Fibroblast of lung (primary cell): ENCODE results near the gene POP7. TPM values are rescaled to one million over a fixed set of nuclear protein-coding genes. Genes with fewer than 3 reads are reported as not detected.
A peak's percentile ranks its signal among the peaks of the same experiment; 100 is the strongest.

ENCODE experiments used
- DNase-seq, 2 donors: peaks; one replicate each; pipeline versions ENCODE4 v3.0.0 to v3.0.0-alpha.2; 2010; ENCODE audit warnings: low read depth in 2 of 2
- H2AFZ ChIP-seq: 2 replicates; pipeline ENCODE4 v1.5.1; 2012; ENCODE audit warnings: low read length, control low read depth, inconsistent platforms
- H3K27ac ChIP-seq: 2 replicates; pipeline ENCODE4 v1.5.1; 2011; ENCODE audit warnings: low read length, control low read depth; ENCODE audit not compliant: insufficient read depth
- H3K27me3 ChIP-seq: 2 replicates; pipeline ENCODE4 v1.5.1; 2011; ENCODE audit warnings: mild to moderate bottlenecking, low read length; ENCODE audit not compliant: control insufficient read depth, insufficient read depth
- H3K36me3 ChIP-seq: 2 replicates; pipeline ENCODE4 v1.5.1; 2011; ENCODE audit warnings: low read length; ENCODE audit not compliant: control insufficient read depth, insufficient read depth
- H3K4me1 ChIP-seq: 2 replicates; pipeline ENCODE4 v1.5.1; 2011; ENCODE audit warnings: low read length; ENCODE audit not compliant: control insufficient read depth, insufficient read depth; ENCODE audit errors: extremely low read depth
- H3K4me2 ChIP-seq: 2 replicates; pipeline ENCODE4 v1.5.1; 2011; ENCODE audit warnings: low read length, control low read depth; ENCODE audit not compliant: insufficient read depth; ENCODE audit errors: extremely low read depth
- H3K4me3 ChIP-seq, 4 experiments: fragments of 200-600 bp in 1 of 4; sonication (generic) in 1 of 4; replicated peaks in 1 of 4; 2 replicates each; pipeline ENCODE4 v1.5.1; 2011 to 2016; ENCODE audit warnings: low read length in 4 of 4, low read depth in 3 of 4, mild to moderate bottlenecking in 3 of 4, control low read depth in 2 of 4, inconsistent platforms in 1 of 4, mixed read lengths in 1 of 4; ENCODE audit not compliant: insufficient read depth in 1 of 4; ENCODE audit errors: control extremely low read depth in 1 of 4
- H3K79me2 ChIP-seq: 2 replicates; pipeline ENCODE4 v1.5.1; 2012; ENCODE audit warnings: mild to moderate bottlenecking, low read length, inconsistent platforms; ENCODE audit not compliant: control insufficient read depth, insufficient read depth
- H3K9ac ChIP-seq: 2 replicates; pipeline ENCODE4 v1.5.1; 2011; ENCODE audit warnings: mild to moderate bottlenecking, low read length, control low read depth; ENCODE audit not compliant: insufficient read depth
- H3K9me3 ChIP-seq: 2 replicates; pipeline ENCODE4 v1.5.1; 2012; ENCODE audit warnings: low read depth, low read length; ENCODE audit not compliant: control insufficient read depth, insufficient read depth
- H4K20me1 ChIP-seq: 2 replicates; pipeline ENCODE4 v1.5.1; 2011; ENCODE audit warnings: low read length; ENCODE audit not compliant: control insufficient read depth, insufficient read depth; ENCODE audit errors: extremely low read depth
- EZH2 ChIP-seq: IDR thresholded peaks from 2 replicates; pipeline ENCODE4 v1.5.1; 2012; ENCODE audit warnings: low read length, control low read depth, mild to moderate bottlenecking; ENCODE audit errors: missing control alignments
- polyA plus RNA-seq, 2 donors: library from polyadenylated mRNA; depleted of rRNA in 1 of 2; stranded (reverse) in 1 of 2; unstranded in 1 of 2; fragments of >200 nt; gene quantifications; 2 replicates each; pipeline ENCODE4 v1.2.1, GENCODE V29; 2011 to 2012; ENCODE audit warnings: missing spikeins in 1 of 2
- total RNA-seq: library from RNA; depleted of rRNA; stranded (reverse); fragments of >200 nt; gene quantifications from 2 replicates; pipeline ENCODE4 v1.2.1, GENCODE V29; 2014
- TF ChIP-seq, protein P1 (sequence below), 2 donors: IDR thresholded peaks in 1 of 2; conservative IDR thresholded peaks in 1 of 2; 1 replicate in 1 of 2; 2 replicates in 1 of 2; pipeline ENCODE4 v1.5.1; 2011 to 2012; ENCODE audit warnings: low read length in 2 of 2, control low read depth in 1 of 2, inconsistent platforms in 1 of 2, low read depth in 1 of 2, mild to moderate bottlenecking in 1 of 2

Gene POP7
- total and polyA plus RNA-seq, 2 donors (not counting 1 experiment from before 2014, with no cell fraction given): 19.4 to 31.9 TPM

DNA sequence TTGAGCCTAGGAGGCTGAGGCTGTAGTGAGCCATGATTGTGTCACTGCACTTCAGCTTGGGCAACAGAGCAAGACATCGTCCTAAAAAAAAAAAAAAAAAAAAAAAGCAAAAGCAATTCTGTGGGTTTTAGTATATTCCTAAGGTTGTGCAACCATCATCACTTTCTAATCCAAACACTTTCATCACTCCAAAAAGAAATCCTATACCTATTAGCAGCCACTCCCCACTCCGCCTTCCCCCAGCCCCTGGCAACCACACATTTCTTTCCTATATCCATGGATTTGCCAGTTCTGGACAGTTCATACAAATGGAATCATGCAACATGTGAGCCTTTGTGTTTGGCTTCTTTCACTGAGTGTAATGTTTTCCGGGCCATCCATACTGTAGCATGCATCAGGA is 47.8 kb downstream of the POP7 start:
- Histone ChIP-seq H3K9ac (no peak overlapping the region), H3K79me2 (no peaks in the 10 kb centered on the region), H3K4me3 (no peak overlapping the region), H3K4me1 (no peaks in the 10 kb centered on the region), H3K27me3 (peaks cover 27% of the 10 kb centered on the region), H2AFZ (no peak overlapping the region), H3K9me3 (no peaks in the 10 kb centered on the region), H3K4me2 (no peak overlapping the region), H3K27ac (no peak overlapping the region), H3K36me3 (no peaks in the 10 kb centered on the region), H4K20me1 (no peaks in the 10 kb centered on the region)
- TF ChIP-seq, protein P1, sequence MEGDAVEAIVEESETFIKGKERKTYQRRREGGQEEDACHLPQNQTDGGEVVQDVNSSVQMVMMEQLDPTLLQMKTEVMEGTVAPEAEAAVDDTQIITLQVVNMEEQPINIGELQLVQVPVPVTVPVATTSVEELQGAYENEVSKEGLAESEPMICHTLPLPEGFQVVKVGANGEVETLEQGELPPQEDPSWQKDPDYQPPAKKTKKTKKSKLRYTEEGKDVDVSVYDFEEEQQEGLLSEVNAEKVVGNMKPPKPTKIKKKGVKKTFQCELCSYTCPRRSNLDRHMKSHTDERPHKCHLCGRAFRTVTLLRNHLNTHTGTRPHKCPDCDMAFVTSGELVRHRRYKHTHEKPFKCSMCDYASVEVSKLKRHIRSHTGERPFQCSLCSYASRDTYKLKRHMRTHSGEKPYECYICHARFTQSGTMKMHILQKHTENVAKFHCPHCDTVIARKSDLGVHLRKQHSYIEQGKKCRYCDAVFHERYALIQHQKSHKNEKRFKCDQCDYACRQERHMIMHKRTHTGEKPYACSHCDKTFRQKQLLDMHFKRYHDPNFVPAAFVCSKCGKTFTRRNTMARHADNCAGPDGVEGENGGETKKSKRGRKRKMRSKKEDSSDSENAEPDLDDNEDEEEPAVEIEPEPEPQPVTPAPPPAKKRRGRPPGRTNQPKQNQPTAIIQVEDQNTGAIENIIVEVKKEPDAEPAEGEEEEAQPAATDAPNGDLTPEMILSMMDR (conservative IDR thresholded peaks at IDR 0.05 in 1 of 2, IDR thresholded peaks at IDR 0.05 in 1 of 2; ENCODE audit: low read depth in 1 of 2, low read length in 2 of 2): no peak
- TF ChIP-seq EZH2: no peak
- DNase-seq: peak in 1 of 2 donors; percentile 54

Other genes with a start within 250 kb of the POP7 start
- gene SPACDR, start 241.9 kb upstream of the POP7 start, total RNA-seq: under 0.01 and 0.50 TPM in 2 replicates
- gene SPACDR, start 241.9 kb upstream of the POP7 start, polyA plus RNA-seq: 0.25 and 0.60 TPM in 2 replicates
- gene TSC22D4, start 226.9 kb upstream of the POP7 start, total RNA-seq: 15.2 and 21.1 TPM in 2 replicates
- 13.2 and 15.3 TPM in 2 replicates for gene TSC22D4, start 226.9 kb upstream of the POP7 start, polyA plus RNA-seq
- 0.26 and 0.33 TPM in 2 replicates for gene NYAP1, start 222.2 kb upstream of the POP7 start, total RNA-seq
- gene NYAP1, start 222.2 kb upstream of the POP7 start, polyA plus RNA-seq: 0.09 and 0.18 TPM in 2 replicates
- 2.6 and 3.1 TPM in 2 replicates for gene AGFG2, start 166.9 kb upstream of the POP7 start, total RNA-seq
- gene AGFG2, start 166.9 kb upstream of the POP7 start, polyA plus RNA-seq: 2.4 and 3.2 TPM in 2 replicates
- not detected in 2 replicates for gene SAP25, start 132.2 kb upstream of the POP7 start, total RNA-seq
- 0.22 TPM in 1 of 2 replicates, not detected in the other for gene SAP25, start 132.2 kb upstream of the POP7 start, polyA plus RNA-seq
- 5.6 and 7.3 TPM in 2 replicates for gene LRCH4, start 120.0 kb upstream of the POP7 start, total RNA-seq
- gene LRCH4, start 120.0 kb upstream of the POP7 start, polyA plus RNA-seq: 9.6 and 11.6 TPM in 2 replicates
- 0.33 and 0.51 TPM in 2 replicates for gene FBXO24, start 119.8 kb upstream of the POP7 start, total RNA-seq
- gene FBXO24, start 119.8 kb upstream of the POP7 start, polyA plus RNA-seq: 0.23 and 0.32 TPM in 2 replicates
- gene PCOLCE, start 103.8 kb upstream of the POP7 start, total RNA-seq: 116 and 128 TPM in 2 replicates
- 176 and 211 TPM in 2 replicates for gene PCOLCE, start 103.8 kb upstream of the POP7 start, polyA plus RNA-seq
- gene MOSPD3, start 93.6 kb upstream of the POP7 start, total RNA-seq: 3.9 and 5.9 TPM in 2 replicates
- gene MOSPD3, start 93.6 kb upstream of the POP7 start, polyA plus RNA-seq: 12.8 and 13.8 TPM in 2 replicates
- gene TFR2, start 64.6 kb upstream of the POP7 start, total RNA-seq: under 0.01 TPM in 1 of 2 replicates, not detected in the other
- 0.08 and 0.16 TPM in 2 replicates for gene TFR2, start 64.6 kb upstream of the POP7 start, polyA plus RNA-seq
- gene ACTL6B, start 49.7 kb upstream of the POP7 start, total RNA-seq: not detected in 2 replicates
- not detected in 2 replicates for gene ACTL6B, start 49.7 kb upstream of the POP7 start, polyA plus RNA-seq
- 64.5 and 85.2 TPM in 2 replicates for gene GNB2, start 32.4 kb upstream of the POP7 start, total RNA-seq
- gene GNB2, start 32.4 kb upstream of the POP7 start, polyA plus RNA-seq: 145 and 170 TPM in 2 replicates
- gene GIGYF1, start 11.9 kb upstream of the POP7 start, total RNA-seq: 14.4 and 15.9 TPM in 2 replicates
- 3.8 and 4.0 TPM in 2 replicates for gene GIGYF1, start 11.9 kb upstream of the POP7 start, polyA plus RNA-seq
- gene EPO, start 14.3 kb downstream of the POP7 start, total RNA-seq: not detected in 2 replicates
- gene EPO, start 14.3 kb downstream of the POP7 start, polyA plus RNA-seq: not detected in 2 replicates
- gene ZAN, start 27.5 kb downstream of the POP7 start, total RNA-seq: not detected in 2 replicates
- gene ZAN, start 27.5 kb downstream of the POP7 start, polyA plus RNA-seq: not detected in 2 replicates
- gene EPHB4, start 121.4 kb downstream of the POP7 start, total RNA-seq: 75.8 and 98.8 TPM in 2 replicates
- gene EPHB4, start 121.4 kb downstream of the POP7 start, polyA plus RNA-seq: 28.5 and 36.0 TPM in 2 replicates
- 13.4 and 18.5 TPM in 2 replicates for gene SLC12A9, start 146.6 kb downstream of the POP7 start, total RNA-seq
- gene SLC12A9, start 146.6 kb downstream of the POP7 start, polyA plus RNA-seq: 6.6 and 7.1 TPM in 2 replicates
- gene TRIP6, start 161.3 kb downstream of the POP7 start, total RNA-seq: 61.9 and 96.1 TPM in 2 replicates
- 76.2 and 89.8 TPM in 2 replicates for gene TRIP6, start 161.3 kb downstream of the POP7 start, polyA plus RNA-seq
- 29.3 and 32.0 TPM in 2 replicates for gene SRRT, start 169.0 kb downstream of the POP7 start, total RNA-seq
- gene SRRT, start 169.0 kb downstream of the POP7 start, polyA plus RNA-seq: 33.7 and 56.9 TPM in 2 replicates
- gene UFSP1, start 183.6 kb downstream of the POP7 start, total RNA-seq: 4.0 and 7.7 TPM in 2 replicates
- gene UFSP1, start 183.6 kb downstream of the POP7 start, polyA plus RNA-seq: 0.53 and 1.1 TPM in 2 replicates
- under 0.01 and 0.26 TPM in 2 replicates for gene ACHE, start 189.8 kb downstream of the POP7 start, total RNA-seq
- 0.07 and 0.11 TPM in 2 replicates for gene ACHE, start 189.8 kb downstream of the POP7 start, polyA plus RNA-seq
- gene MUC3A, start 243.4 kb downstream of the POP7 start, total RNA-seq: not detected in 2 replicates
- gene MUC3A, start 243.4 kb downstream of the POP7 start, polyA plus RNA-seq: 0.02 TPM in 1 of 2 replicates, not detected in the other